ENCODE results near the gene NRTN.
"Not testable (repeated sequence)": the region's sequence is repeated elsewhere in the genome, so short reads cannot be mapped to it uniquely, and the experiment has no call there.

NRTN gene

GRCh38 chr19:5851302-5851701, 46.4 kb downstream of the NRTN start, which contains the start of gene FUT3:
FUT3 (minus strand) TSS chr19:5851449.
- no peak for TF ChIP-seq CTCF (IDR thresholded peaks at IDR 0.05; ENCODE audit: insufficient read depth, missing control alignments)
- FAIRE-seq (no peak), DNase-seq (ENCODE audit: insufficient read length, low spot score) (no peak)

- not testable (repeated sequence) for DNase-seq (ENCODE audit: insufficient read length, low spot score); FAIRE-seq
Measured at GRCh38 chr19:5854121-5854520, 49.3 kb downstream of the NRTN start.

GRCh38 chr19:5855151-5855550, 50.3 kb downstream of the NRTN start:
- not testable (repeated sequence) for FAIRE-seq
- peak; percentile 27 for DNase-seq (ENCODE audit: insufficient read length, low spot score)

- DNase-seq (ENCODE audit: insufficient read length, low spot score) (peak; percentile 7), FAIRE-seq (no peak)
- TF ChIP-seq CTCF (IDR thresholded peaks at IDR 0.05; ENCODE audit: insufficient read depth, missing control alignments), result no peak
Measured at GRCh38 chr19:5857203-5858081, 52.6 kb downstream of the NRTN start.

- FAIRE-seq (no peak), DNase-seq (ENCODE audit: insufficient read length, low spot score) (peak; percentile 12)
- TF ChIP-seq CTCF (IDR thresholded peaks at IDR 0.05; ENCODE audit: insufficient read depth, missing control alignments), result no peak
Measured at GRCh38 chr19:5863030-5863665, 58.3 kb downstream of the NRTN start.

GRCh38 chr19:5864013-5864720, 59.3 kb downstream of the NRTN start:
- no peak for DNase-seq (ENCODE audit: insufficient read length, low spot score)
- no peak for FAIRE-seq
- TF ChIP-seq CTCF (IDR thresholded peaks at IDR 0.05; ENCODE audit: insufficient read depth, missing control alignments), result no peak

GRCh38 chr19:5864725-5865486, 60.0 kb downstream of the NRTN start:
- no peak for TF ChIP-seq CTCF (IDR thresholded peaks at IDR 0.05; ENCODE audit: insufficient read depth, missing control alignments)
- FAIRE-seq (no peak), DNase-seq (ENCODE audit: insufficient read length, low spot score) (peak; percentile 16)
